ENCODE measurements around the gene CDH4.
"Not testable (repeated sequence)": the region's sequence is repeated elsewhere in the genome, so short reads cannot be mapped to it uniquely, and the experiment has no call there.

The CDH4 gene

DNA sequence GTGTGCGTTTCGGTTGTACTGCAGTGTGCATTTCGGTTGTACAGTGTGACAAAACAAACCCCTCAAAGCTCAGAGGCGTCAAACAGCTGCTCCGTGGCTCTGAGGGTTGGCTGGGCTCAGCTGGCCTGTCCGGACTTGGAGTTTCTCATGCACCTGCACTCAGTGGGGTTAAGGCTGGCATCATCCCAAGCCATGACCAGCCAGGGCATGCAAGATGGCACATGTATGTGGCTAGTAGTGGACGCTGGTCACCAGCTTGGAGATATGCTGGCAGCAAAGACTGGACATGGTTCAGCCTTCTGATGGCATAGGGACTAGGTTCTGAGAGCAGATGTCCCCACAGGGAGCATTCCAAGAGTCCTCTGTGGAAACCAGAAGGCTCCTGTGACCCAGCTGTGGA is 187.2 kb downstream of the CDH4 start:
- DNase-seq (ENCODE audit: low spot score), result no peak

- no peak for DNase-seq (ENCODE audit: low spot score)
These were observed 188.5 kb downstream of the CDH4 start for GRCh38 chr20:61440548-61441055.

DNA sequence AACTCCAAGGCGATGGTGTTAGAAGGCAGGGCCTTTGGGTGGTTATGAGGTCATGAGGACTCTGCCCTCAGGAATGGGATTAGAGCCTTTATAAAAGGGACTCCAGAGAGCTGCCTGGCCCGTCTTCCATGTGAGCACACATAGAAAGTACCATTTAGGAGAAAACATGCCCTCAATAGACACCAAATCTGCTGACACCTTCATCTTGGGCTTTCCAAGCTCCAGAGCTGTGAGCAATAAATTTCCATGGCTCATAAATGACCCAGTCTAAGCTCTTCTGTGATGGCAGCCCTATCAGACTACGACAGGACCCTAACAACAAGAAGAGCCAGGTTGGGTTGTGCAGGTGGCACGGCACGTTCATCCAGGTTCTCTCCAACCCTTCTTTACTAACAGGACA is 189.5 kb downstream of the CDH4 start:
- DNase-seq (ENCODE audit: low spot score), result no peak

DNA sequence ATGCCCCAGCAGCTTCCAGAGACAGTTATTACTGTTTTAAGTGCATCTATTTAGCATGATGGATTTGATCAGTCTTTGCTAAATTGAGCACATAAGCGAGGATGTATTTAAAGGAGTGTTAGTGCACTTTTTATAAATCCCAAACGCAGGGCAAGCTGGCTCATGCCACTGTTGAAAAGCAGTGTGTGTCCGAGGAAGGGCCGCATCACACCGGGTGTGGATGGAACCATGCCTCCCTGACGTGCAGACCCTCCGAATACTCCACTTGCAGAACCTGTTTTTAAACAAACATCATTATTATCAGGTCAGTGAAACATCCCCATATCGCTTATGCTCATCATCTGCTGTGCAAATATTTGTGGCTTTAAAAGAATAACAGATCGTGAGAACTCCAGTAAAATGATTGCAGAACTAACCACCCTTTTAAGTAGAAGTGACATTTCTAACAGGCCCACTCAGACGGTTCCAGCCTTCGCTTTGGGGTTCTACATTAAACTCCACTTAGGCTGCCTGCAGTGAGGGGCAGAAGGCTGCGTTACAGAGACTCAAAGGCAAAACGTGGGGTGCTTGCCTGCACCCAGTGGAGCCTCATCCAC is 190.1 kb downstream of the CDH4 start:
- DNase-seq (ENCODE audit: low spot score), result no peak

DNA sequence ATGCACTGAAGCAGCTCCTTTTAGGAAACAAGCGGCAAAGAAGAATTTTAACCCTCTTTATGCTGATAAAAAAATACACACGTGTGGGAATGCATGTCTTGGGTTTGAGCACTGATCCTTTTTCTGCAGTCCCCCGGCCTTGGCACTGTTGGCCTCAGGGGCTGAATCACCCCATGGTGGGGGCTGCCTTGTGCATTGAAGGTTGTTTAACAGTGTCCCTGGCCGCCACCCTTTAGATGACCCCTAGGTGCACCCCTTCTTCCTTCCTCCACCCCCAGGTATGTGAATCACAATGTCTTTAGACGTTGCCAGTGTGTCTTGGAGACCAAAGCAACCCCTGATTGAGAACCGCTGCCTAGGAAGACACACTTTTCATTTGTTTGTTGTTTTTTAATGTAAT is 190.7 kb downstream of the CDH4 start:
- no peak for DNase-seq (ENCODE audit: low spot score)

DNA sequence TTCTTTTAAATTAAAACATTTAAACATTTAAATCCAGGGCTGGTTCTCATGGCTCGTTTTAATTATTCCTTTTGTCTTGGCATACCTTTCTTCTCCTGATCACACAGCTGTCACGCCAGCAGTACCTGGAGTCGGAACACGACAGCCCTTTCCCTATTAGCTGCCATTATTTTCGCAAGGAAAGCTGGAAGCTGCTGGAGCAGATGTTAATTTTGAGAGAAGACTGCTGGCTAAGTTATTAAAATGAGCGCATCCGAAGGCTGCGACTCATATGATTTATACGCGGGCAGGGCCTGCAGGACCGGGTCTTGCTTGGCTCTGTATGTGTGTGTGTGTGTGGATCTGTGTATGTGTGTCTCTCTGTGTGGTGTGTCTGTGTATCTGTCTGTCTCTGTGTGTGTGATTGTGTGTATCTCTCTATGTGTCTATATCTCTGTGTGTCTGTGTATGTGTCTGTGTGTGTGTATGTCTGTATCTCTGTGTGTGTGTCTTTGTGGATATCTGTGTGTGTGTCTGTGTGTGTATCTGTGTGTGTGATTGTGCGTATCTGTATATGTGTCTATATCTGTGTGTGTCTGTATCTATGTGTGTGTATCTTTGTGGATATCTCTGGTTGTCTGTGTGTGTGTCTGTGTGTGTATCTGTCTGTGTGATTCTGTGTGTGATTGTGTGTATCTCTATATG is 191.5 kb downstream of the CDH4 start:
- DNase-seq (ENCODE audit: low spot score), result no peak

DNA sequence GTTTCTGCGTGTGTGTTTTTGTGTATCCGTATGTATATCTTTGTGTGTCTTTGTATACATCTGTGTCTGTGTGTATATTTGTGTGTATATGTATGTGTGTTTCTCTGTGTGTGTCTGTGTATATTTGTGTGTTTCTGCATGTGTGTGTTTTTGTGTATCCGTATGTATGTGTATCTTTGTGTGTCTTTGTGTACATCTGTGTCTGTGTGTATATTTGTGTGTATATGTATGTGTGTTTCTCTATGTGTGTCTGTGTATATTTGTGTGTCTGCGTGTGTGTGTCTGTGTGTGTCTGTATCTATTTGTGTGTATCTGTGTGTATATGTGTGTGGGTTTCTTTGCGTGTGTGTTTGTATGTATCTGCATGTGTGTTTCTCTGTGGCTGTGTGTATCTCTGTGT is 192.6 kb downstream of the CDH4 start:
- DNase-seq (ENCODE audit: low spot score), result no peak

DNA sequence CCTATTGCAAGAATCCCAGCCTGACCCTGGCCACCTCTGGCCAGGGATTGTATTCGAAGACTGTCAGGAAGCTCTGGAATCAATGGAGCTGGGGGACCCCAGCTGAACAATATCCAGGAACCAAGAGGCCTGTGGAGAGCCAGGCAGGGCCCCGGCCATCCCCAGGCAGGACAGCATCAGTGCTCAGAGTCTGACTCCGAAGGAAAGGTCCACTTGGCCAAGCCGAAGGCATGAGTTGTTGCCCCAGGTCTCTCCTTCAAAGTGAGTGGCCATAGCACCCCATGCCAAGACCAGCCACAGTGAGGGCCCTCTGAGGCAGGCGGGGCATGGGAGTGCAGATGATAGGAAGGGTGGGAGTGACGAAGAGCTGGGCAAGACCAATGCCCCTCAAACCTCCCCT is 193.1 kb downstream of the CDH4 start:
- no peak for DNase-seq (ENCODE audit: low spot score)

DNA sequence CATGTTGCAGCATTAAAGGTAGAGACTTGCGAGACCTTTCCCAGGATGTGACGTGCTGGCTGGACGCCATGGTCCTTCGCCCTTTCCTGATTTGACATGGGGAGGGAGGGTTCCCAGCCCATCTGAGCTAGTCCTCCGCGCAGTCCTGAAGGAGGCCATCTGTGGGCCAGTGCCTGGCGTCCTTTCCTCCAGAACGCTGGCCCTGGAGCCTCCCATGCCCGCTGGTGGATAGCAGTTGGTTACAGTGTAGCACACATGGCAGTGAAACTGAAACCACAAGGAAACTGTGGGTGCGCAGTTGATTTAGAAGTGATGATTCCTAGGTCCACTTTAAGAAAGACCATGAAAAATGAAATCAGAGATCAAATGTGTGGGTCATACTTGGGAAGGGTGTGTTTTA is 193.7 kb downstream of the CDH4 start:
- DNase-seq (ENCODE audit: low spot score), result no peak

- no peak for DNase-seq (ENCODE audit: low spot score)
These were observed 195.9 kb downstream of the CDH4 start for GRCh38 chr20:61447952-61448351.

DNA sequence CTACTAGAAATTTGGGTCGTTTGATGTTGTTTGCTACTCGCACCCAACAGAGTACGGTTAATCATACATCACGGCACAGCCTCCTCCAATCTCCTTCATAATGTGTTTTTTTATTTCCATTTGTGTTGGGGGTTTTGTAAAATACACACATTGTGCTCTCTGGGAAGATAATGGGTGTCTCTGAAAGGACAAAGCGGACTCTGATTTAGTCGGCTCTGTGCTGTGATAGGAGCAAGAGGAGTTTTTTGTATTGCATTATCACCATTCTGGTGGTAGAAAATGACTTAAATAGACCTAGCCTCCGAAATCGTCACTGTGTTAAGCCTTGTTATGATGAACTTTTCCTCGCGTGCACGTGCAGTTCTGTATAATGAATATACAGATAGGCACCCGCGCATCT is 196.3 kb downstream of the CDH4 start:
- no peak for DNase-seq (ENCODE audit: low spot score)

GRCh38 chr20:61449057-61449609 is 197.1 kb downstream of the CDH4 start:
- DNase-seq (ENCODE audit: low spot score), result no peak

- DNase-seq (ENCODE audit: low spot score), result no peak
These were observed 197.9 kb downstream of the CDH4 start for GRCh38 chr20:61449916-61450315.

GRCh38 chr20:61450549-61450948 is 198.5 kb downstream of the CDH4 start:
- no peak for DNase-seq (ENCODE audit: low spot score)

DNA sequence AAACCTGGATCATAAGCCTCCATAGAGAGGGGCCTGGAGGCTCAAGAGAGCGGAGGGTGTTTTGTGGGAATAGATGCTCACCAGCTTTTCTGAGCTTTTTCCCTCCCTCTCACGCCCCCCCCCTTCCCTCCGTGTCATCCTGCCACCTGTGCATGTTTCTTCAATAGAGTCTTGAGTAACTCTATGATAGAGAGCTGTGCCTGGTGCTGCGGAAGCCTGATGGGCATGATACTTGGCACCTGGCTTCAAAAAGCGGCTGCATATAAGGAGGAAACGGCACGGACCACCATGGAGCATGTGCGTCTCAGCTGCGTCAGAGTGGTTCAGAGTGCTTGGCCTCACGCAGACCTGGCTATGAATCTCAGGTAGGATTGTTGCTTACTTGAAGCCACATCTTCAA is 198.9 kb downstream of the CDH4 start:
- DNase-seq (ENCODE audit: low spot score), result no peak

GRCh38 chr20:61451953-61452352 is 199.9 kb downstream of the CDH4 start:
- no peak for DNase-seq (ENCODE audit: low spot score)

DNA sequence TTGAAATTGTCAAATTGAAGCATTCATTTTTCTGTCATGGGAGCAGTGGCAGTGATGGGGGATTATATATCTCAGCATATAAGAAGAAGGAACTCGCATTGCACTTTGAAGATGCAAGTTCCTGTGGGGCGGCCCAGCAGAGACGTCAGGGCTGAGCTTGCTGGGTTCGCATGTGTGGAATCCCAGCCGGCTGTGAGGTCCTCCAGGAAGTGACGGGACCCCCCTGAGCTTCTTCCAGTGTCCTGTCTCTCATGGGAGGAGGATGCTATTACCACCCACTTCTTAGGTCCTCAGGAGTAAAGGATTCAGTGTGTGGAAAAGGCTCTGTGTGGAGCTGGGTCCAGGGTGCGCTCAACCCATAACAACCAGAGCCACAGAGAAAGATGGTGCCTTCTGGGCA is 201.2 kb downstream of the CDH4 start:
- DNase-seq (ENCODE audit: low spot score), result no peak

DNA sequence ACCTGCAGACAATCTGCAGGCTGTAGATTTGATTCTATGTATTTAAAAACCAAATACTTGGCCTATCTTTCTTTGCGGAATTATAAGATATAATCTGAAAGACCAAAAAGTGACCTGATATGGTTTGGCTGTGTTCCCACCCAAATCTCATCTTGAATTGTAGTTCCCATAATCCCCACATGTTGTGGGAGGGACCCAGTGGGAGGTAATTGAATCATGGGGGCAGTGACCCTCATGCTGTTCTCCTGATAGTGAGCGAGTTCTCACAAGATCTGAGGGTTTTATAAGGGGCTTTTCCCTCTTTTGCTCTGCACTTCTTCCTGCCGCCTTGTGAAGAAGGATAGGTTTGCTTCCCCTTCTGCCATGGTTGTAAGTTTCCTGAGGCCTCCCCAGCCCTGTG is 201.6 kb downstream of the CDH4 start:
- DNase-seq (ENCODE audit: low spot score), result not testable (repeated sequence)

GRCh38 chr20:61454053-61454452 is 202.0 kb downstream of the CDH4 start:
- no peak for DNase-seq (ENCODE audit: low spot score)

DNA sequence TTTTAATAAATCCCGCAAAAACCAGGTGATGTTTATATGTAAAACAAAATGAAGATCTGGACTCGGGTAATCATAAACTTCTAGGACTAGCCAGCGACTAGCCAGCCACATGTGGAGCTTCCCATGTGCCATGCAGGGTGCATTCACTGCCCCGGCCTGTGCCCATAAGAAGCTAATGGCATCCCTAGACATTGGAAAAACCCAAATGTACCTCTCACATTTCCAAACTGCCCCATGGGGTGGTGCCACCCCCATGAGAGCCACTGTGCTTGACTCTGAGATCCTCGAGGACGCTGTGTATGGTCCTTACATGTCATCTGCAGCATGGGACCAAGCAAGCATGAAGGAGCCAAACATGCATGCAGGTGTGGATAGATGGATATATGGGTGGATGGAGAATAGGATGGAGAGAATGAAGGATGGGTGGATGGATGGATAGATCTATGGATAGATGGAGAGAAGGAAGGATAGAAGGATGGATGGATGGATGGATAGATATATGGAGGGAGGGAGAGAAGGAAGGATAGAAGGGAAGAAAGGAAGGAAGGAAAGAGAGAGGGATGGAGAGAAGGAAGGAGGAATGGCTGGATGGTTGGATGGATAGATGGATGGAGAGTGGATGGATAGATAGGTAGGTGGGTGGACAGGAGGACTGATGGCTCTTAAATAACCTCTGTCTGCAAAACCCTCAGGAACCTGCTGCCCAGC is 203.6 kb downstream of the CDH4 start:
- DNase-seq (ENCODE audit: low spot score), result no peak

GRCh38 chr20:61457725-61458124 is 205.7 kb downstream of the CDH4 start:
- DNase-seq (ENCODE audit: low spot score), result no peak

DNA sequence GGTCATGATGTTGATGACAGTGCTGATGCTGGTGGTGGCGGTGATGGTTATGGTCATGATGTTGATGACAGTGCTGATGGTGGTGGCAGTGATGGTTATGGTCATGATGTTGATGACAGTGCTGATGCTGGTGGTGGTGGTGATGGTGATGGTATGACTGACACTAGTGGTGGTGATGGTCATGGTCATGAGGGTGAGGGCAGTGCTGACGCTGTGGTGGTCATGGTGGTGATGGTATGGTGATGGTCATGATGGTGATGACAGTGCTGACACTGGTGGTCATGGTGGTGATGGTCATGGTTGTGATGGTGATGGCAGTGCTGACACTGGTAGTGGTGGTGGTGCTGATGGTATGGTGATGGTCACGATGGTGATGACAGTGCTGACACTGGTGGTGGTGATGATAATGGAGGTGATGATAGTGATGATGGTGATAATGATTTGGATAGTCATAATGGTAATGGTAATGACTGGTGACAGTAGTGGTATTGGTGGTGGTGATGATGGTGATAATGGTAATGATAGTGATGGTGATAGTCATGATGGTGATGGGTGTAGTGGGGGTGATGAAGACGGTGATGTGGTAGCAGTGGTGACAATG is 206.2 kb downstream of the CDH4 start:
- no peak for DNase-seq (ENCODE audit: low spot score)

- no peak for DNase-seq (ENCODE audit: low spot score)
These were observed 207.2 kb downstream of the CDH4 start for GRCh38 chr20:61459266-61459665.
